GM12801 (cell line): Measurements from ENCODE around the gene JPH3.

Experiments
- CTCF ChIP-seq: IDR thresholded peaks from one replicate; pipeline ENCODE4 v1.5.1; 2011; ENCODE audit warnings: control low read depth; ENCODE audit not compliant: insufficient read length; ENCODE audit errors: extremely low read depth

Gene JPH3

GRCh38 chr16:87597324-87597830 lies 4.9 kb upstream of the JPH3 start:
- TF ChIP-seq CTCF, result no peak

DNA sequence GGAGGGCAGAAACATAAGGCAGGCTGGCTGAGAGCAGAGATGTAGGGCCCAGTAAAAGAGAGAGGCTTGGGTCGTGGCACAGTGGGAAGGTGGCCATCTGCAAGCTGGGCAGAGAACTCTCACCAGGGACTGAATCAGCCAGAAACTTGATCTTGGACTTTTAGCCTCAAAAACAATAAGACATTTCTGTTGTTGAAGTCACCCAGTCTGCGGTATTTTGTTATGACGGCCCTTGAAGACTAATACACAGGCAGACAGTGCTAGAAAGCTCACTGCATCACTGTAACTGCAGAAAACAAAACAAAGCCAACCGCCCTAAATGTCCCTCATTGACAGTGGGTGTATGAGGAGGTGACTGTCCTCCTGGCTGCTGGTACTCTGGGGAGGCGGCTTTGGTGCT lies 3.9 kb upstream of the JPH3 start:
- TF ChIP-seq CTCF, result no peak

DNA sequence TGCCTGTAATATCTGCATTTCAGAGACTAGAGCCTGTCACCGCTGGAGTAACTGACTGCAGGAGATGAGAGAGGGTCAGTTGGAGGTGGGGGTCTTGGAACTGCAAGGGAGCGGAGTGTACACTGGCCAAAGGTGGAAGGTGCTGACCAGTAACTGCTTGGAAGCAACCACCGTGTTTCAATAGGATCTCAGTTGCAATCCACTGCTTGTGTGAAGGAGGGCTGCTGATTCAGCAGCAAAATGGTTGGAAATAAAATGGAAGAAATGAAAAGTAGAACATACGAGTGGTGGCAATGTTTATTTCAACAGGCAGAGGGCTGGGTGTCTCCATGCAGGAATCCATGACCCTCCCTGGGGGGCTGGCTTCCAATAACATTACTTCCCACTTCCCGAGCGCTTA lies 2.1 kb upstream of the JPH3 start:
- TF ChIP-seq CTCF, result no peak

GRCh38 chr16:87601401-87601981 lies 817 bp upstream of the JPH3 start:
- no peak for TF ChIP-seq CTCF

- TF ChIP-seq CTCF, result no peak
Observed at GRCh38 chr16:87602821-87603683, 744 bp downstream of the JPH3 start.

- no peak for TF ChIP-seq CTCF
Observed at GRCh38 chr16:87603684-87604633, 1.7 kb downstream of the JPH3 start.

GRCh38 chr16:87604634-87605111 lies 2.4 kb downstream of the JPH3 start:
- no peak for TF ChIP-seq CTCF
